Epithelial cell of proximal tubule (primary cell): Measurements from ENCODE around the gene AGFG2. TPM values are rescaled to one million over a fixed set of nuclear protein-coding genes. Genes with fewer than 3 reads are reported as not detected.
"Not testable (repeated sequence)": the region's sequence is repeated elsewhere in the genome, so short reads cannot be mapped to it uniquely, and the experiment has no call there.

Source experiments
- DNase-seq: peaks from one replicate; pipeline ENCODE4 v3.0.0-alpha.2; 2011; ENCODE audit warnings: low read depth
- H3K4me3 ChIP-seq: 2 replicates; pipeline ENCODE4 v1.5.1; 2011; ENCODE audit warnings: low read depth, mild to moderate bottlenecking, low read length
- CTCF ChIP-seq: conservative IDR thresholded peaks from 2 replicates; pipeline ENCODE4 v1.5.1; 2012; ENCODE audit warnings: low read depth, mild to moderate bottlenecking, low read length
- total RNA-seq: library from RNA; depleted of rRNA; stranded (reverse); fragments of >200 nt; gene quantifications from 2 replicates; pipeline ENCODE4 v1.2.3, GENCODE V29; 2015

AGFG2 gene
- total RNA-seq, 1 donor from 2014 or later = 10.9 TPM

- no peak for TF ChIP-seq CTCF
- no peak overlapping the region for H3K4me3 ChIP-seq
- DNase-seq = no peak
Measured at GRCh38 chr7:100515072-100515532, 23.9 kb upstream of the AGFG2 start.

GRCh38 chr7:100516135-100516812 is 22.7 kb upstream of the AGFG2 start:
- DNase-seq = no peak
- no peak overlapping the region for H3K4me3 ChIP-seq
- no peak for TF ChIP-seq CTCF

GRCh38 chr7:100517305-100517704 is 21.7 kb upstream of the AGFG2 start:
- DNase-seq = no peak
- no peak overlapping the region for H3K4me3 ChIP-seq
- TF ChIP-seq CTCF = no peak

- no peak overlapping the region for H3K4me3 ChIP-seq
- no peak for DNase-seq
- TF ChIP-seq CTCF = no peak
Measured at GRCh38 chr7:100519580-100519979, 19.4 kb upstream of the AGFG2 start.

GRCh38 chr7:100520138-100520537 is 18.9 kb upstream of the AGFG2 start:
- DNase-seq = no peak
- TF ChIP-seq CTCF = no peak
- H3K4me3 ChIP-seq = no peak overlapping the region

GRCh38 chr7:100521076-100521475 is 17.9 kb upstream of the AGFG2 start:
- H3K4me3 ChIP-seq = no peak overlapping the region
- DNase-seq = no peak
- TF ChIP-seq CTCF = no peak

- not testable (repeated sequence) for DNase-seq, H3K4me3 ChIP-seq
Measured at GRCh38 chr7:100521909-100522593, 17.0 kb upstream of the AGFG2 start.

- DNase-seq, H3K4me3 ChIP-seq: not testable (repeated sequence)
Measured at GRCh38 chr7:100523192-100523591, 15.8 kb upstream of the AGFG2 start.

GRCh38 chr7:100528108-100528866 is 10.7 kb upstream of the AGFG2 start:
- DNase-seq, H3K4me3 ChIP-seq: not testable (repeated sequence)
